K562 (cell line): ENCODE data around the gene ELF2. TPM values are rescaled to one million over a fixed set of nuclear protein-coding genes. Genes with fewer than 3 reads are reported as not detected.

Source experiments
- CEBPG ChIP-seq, 3 experiments: fragments of 200-800 bp in 1 of 3; sonication (Bioruptor generic) in 1 of 3; sonication (generic) in 1 of 3; formaldehyde crosslinking in 1 of 3; IDR thresholded peaks in 2 of 3; conservative IDR thresholded peaks in 1 of 3; 2 replicates each; pipeline versions ENCODE4 v1.6.1 to v1.8.0; 2016 to 2022; ENCODE audit warnings: missing compliant biosample characterization in 2 of 3, missing genetic modification characterization in 2 of 3, mild to moderate bottlenecking in 1 of 3, missing genetic modification reagents in 1 of 3
- GABPA ChIP-seq: fragments of 200-800 bp; sonication (Bioruptor generic); conservative IDR thresholded peaks from 2 replicates; pipeline ENCODE4 v1.6.1; 2016; ENCODE audit warnings: low read depth, missing genetic modification characterization, missing compliant biosample characterization
- GATAD2A ChIP-seq: fragments of 450-650 bp; IDR thresholded peaks from 2 replicates; pipeline ENCODE4 v1.6.1; 2017
- MAZ ChIP-seq, 2 experiments: fragments of 450-650 bp in 1 of 2; sonication (generic) in 1 of 2; formaldehyde crosslinking; IDR thresholded peaks in 1 of 2; conservative IDR thresholded peaks in 1 of 2; 2 replicates each; pipeline versions ENCODE4 v1.4.0 to v1.5.0; 2020; ENCODE audit warnings: mild to moderate bottlenecking in 1 of 2, missing genetic modification reagents in 1 of 2
- SAFB2 ChIP-seq: fragments of 200-400 bp; formaldehyde crosslinking; IDR thresholded peaks from 2 replicates; pipeline ENCODE4 v1.6.1; 2018; ENCODE audit warnings: borderline replicate concordance, low read length, low read depth, moderate library complexity; ENCODE audit not compliant: severe bottlenecking
- TAF1 ChIP-seq: IDR thresholded peaks from 2 replicates; pipeline ENCODE4 v1.6.1; 2011; ENCODE audit warnings: mild to moderate bottlenecking, low read length, moderate library complexity; ENCODE audit not compliant: insufficient read depth, control insufficient read depth, severe bottlenecking; ENCODE audit errors: extremely low read depth
- TAF7 ChIP-seq: fragments of 450-650 bp; IDR thresholded peaks from 2 replicates; pipeline ENCODE4 v1.6.1; 2016; ENCODE audit warnings: missing genetic modification characterization, missing compliant biosample characterization
- TCF7L2 ChIP-seq: fragments of 150-350 bp; IDR thresholded peaks from 2 replicates; pipeline ENCODE4 v1.6.1; 2016; ENCODE audit warnings: low read depth, mild to moderate bottlenecking, low read length, moderate library complexity
- ZNF217 ChIP-seq: sonication (generic); formaldehyde crosslinking; IDR thresholded peaks from 2 replicates; pipeline ENCODE4 v1.8.0; 2022; ENCODE audit warnings: mild to moderate bottlenecking, missing genetic modification reagents
- ZNF77 ChIP-seq: fragments of 250-450 bp; sonication (Bioruptor Pico); IDR thresholded peaks from 2 replicates; pipeline ENCODE4 v1.5.0; 2020
- polyA plus RNA-seq, 8 experiments: library from polyadenylated mRNA; depleted of rRNA in 4 of 8; stranded (reverse) in 5 of 8; unstranded in 3 of 8; fragments of >200 nt; fragmentation: Nextera tagmentation in 2 of 8; fragmentation: Illumina TruSeq in 1 of 8; extraction: Ambion mirVana in 2 of 8; extraction: Trizol in 1 of 8; gene quantifications; 2 replicates each; pipeline versions ENCODE4 v1.2.1 to v1.2.3, GENCODE V29; 2011 to 2014; ENCODE audit warnings: inconsistent platforms in 1 of 8, missing spikeins in 1 of 8
- total RNA-seq, 7 experiments: library from RNA; depleted of rRNA in 6 of 7; stranded (reverse); fragments of >200 nt in 6 of 7; fragmentation: Illumina TruSeq in 2 of 7; extraction: Trizol in 2 of 7; gene quantifications; 2 replicates each; pipeline versions ENCODE4 v1.2.1 to v1.2.3, GENCODE V29; 2011 to 2021; ENCODE audit warnings: low replicate concordance in 1 of 7
- TF ChIP-seq, protein P1 (sequence below): fragments of 250-450 bp; sonication (Bioruptor Pico); IDR thresholded peaks from 2 replicates; pipeline ENCODE4 v1.5.0; 2021; ENCODE audit warnings: mild to moderate bottlenecking, moderate library complexity
- TF ChIP-seq, protein P2 (sequence below): fragments of 250-450 bp; sonication (Bioruptor Pico); IDR thresholded peaks from 2 replicates; pipeline ENCODE4 v1.5.0; 2021; ENCODE audit warnings: mild to moderate bottlenecking, borderline replicate concordance
- TF ChIP-seq, protein P3 (sequence below): fragments of 250-450 bp; sonication (Bioruptor Pico); IDR thresholded peaks from 2 replicates; pipeline ENCODE4 v1.5.0; 2020; ENCODE audit warnings: mild to moderate bottlenecking
- TF ChIP-seq, protein P4 (sequence below): sonication (generic); formaldehyde crosslinking; IDR thresholded peaks from 2 replicates; pipeline ENCODE4 v1.8.0; 2022; ENCODE audit warnings: missing genetic modification reagents, mild to moderate bottlenecking, moderate library complexity, borderline replicate concordance
- TF ChIP-seq, protein P5 (sequence below): fragments of 450-650 bp; IDR thresholded peaks from 2 replicates; pipeline ENCODE4 v1.6.1; 2017; ENCODE audit warnings: mild to moderate bottlenecking, moderate library complexity
- TF ChIP-seq, protein P6 (sequence below): fragments of 250-450 bp; sonication (Bioruptor Pico); IDR thresholded peaks from 2 replicates; pipeline ENCODE4 v1.8.0; 2022; ENCODE audit warnings: inconsistent platforms, mild to moderate bottlenecking, moderate library complexity, borderline replicate concordance

The ELF2 gene
- total and polyA plus RNA-seq, 9 of the 15 experiments (the other 6 are each of a cell fraction or from before 2014, with no cell fraction given), result 9.4 to 58.7 (median 41.6) TPM

DNA sequence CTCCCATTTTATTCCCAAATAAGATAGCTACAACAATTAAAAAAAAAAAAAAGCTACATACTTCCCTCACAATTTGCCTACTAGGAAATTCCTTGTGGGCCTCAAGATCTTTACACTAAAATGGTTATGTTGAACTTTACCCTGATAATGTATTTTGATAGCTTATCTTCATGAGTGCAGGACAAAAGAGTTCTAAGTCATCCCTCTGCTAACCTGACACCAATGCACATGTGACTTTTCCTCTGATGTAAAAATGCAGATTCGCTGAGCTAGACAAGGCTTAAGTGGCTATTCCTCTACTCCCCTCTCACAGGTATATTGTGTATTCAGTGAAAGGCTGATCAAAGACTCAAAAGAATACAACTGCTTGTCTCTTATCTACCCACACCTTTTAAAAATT is 22.5 kb downstream of the ELF2 start (continued):
- TF ChIP-seq, protein P1, sequence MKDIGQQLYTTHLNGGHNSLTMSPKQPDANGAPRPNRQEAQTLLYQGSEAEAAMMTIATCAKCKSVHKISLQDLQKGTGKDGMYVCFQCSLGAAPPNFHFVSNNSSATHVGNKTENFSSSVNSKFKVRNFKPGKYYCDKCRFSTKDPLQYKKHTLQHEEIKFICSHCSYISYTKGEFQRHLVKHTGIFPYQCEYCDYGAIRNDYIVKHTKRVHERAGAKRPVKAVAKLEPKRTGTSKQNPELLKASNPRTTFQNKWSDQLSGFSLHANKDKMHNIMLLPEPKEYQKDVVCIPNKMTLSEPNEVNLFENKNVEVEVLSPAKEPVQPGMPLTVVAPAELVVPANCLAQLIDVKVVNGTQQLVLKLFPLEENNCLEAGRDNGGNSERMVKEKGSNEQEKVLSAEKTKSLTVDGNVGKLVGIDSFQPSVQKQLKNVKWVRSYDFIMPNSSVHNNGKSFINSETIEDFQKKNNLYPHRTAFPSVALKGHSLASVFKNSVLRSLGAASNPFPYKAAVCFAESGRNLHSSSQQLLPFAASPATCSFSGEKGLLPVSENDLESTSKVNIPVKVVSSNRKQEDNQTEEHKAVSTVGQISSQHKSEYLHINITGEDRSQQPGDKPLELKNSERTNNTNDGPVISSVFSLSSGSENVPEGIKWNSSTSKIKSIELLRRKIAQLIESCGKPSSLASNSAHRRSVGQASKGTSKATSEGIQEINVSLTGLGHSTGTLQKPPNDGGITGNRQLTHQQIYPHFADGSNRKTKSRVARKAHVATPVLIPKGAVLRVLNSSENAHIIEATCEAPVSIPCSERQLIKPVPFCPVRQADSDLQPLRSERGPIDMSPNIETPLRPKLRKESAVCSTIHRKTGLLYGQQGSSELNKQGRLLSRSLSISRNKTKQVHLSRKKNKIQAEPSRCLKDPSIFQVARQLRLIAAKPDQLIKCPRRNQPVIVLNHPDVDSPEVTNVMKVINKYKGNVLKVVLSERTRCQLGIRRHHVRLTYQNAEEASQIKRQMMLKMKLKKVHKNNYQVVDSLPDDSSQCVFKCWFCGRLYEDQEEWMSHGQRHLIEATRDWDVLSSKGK (CRISPR knock-in tag), result no peak
- no peak for TF ChIP-seq ZNF77 (CRISPR knock-in tag)
- TF ChIP-seq ZNF217, result no peak
- TF ChIP-seq GATAD2A, result no peak
- no peak for TF ChIP-seq TAF1
- TF ChIP-seq, protein P2, sequence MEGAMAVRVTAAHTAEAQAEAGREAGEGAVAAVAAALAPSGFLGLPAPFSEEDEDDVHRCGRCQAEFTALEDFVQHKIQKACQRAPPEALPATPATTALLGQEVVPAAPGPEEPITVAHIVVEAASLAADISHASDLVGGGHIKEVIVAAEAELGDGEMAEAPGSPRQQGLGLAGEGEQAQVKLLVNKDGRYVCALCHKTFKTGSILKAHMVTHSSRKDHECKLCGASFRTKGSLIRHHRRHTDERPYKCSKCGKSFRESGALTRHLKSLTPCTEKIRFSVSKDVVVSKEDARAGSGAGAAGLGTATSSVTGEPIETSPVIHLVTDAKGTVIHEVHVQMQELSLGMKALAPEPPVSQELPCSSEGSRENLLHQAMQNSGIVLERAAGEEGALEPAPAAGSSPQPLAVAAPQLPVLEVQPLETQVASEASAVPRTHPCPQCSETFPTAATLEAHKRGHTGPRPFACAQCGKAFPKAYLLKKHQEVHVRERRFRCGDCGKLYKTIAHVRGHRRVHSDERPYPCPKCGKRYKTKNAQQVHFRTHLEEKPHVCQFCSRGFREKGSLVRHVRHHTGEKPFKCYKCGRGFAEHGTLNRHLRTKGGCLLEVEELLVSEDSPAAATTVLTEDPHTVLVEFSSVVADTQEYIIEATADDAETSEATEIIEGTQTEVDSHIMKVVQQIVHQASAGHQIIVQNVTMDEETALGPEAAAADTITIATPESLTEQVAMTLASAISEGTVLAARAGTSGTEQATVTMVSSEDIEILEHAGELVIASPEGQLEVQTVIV (CRISPR knock-in tag), result no peak
- TF ChIP-seq GABPA, result no peak
- TF ChIP-seq, protein P3, sequence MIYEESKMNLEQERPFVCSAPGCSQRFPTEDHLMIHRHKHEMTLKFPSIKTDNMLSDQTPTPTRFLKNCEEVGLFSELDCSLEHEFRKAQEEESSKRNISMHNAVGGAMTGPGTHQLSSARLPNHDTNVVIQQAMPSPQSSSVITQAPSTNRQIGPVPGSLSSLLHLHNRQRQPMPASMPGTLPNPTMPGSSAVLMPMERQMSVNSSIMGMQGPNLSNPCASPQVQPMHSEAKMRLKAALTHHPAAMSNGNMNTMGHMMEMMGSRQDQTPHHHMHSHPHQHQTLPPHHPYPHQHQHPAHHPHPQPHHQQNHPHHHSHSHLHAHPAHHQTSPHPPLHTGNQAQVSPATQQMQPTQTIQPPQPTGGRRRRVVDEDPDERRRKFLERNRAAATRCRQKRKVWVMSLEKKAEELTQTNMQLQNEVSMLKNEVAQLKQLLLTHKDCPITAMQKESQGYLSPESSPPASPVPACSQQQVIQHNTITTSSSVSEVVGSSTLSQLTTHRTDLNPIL (CRISPR knock-in tag), result no peak
- no peak for TF ChIP-seq TCF7L2
- TF ChIP-seq TAF7, result no peak
- TF ChIP-seq, protein P4, sequence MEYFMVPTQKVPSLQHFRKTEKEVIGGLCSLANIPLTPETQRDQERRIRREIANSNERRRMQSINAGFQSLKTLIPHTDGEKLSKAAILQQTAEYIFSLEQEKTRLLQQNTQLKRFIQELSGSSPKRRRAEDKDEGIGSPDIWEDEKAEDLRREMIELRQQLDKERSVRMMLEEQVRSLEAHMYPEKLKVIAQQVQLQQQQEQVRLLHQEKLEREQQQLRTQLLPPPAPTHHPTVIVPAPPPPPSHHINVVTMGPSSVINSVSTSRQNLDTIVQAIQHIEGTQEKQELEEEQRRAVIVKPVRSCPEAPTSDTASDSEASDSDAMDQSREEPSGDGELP (CRISPR knock-in tag), result no peak
- no peak for TF ChIP-seq SAFB2
- TF ChIP-seq, protein P5, sequence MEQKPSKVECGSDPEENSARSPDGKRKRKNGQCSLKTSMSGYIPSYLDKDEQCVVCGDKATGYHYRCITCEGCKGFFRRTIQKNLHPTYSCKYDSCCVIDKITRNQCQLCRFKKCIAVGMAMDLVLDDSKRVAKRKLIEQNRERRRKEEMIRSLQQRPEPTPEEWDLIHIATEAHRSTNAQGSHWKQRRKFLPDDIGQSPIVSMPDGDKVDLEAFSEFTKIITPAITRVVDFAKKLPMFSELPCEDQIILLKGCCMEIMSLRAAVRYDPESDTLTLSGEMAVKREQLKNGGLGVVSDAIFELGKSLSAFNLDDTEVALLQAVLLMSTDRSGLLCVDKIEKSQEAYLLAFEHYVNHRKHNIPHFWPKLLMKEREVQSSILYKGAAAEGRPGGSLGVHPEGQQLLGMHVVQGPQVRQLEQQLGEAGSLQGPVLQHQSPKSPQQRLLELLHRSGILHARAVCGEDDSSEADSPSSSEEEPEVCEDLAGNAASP, result no peak
- no peak for TF ChIP-seq MAZ (CRISPR knock-in tag; conservative IDR thresholded peaks at IDR 0.05 in 1 of 2, IDR thresholded peaks at IDR 0.05 in 1 of 2)
- TF ChIP-seq, protein P6, sequence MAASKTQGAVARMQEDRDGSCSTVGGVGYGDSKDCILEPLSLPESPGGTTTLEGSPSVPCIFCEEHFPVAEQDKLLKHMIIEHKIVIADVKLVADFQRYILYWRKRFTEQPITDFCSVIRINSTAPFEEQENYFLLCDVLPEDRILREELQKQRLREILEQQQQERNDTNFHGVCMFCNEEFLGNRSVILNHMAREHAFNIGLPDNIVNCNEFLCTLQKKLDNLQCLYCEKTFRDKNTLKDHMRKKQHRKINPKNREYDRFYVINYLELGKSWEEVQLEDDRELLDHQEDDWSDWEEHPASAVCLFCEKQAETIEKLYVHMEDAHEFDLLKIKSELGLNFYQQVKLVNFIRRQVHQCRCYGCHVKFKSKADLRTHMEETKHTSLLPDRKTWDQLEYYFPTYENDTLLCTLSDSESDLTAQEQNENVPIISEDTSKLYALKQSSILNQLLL, result no peak
- TF ChIP-seq CEBPG (CRISPR knock-in tag; IDR thresholded peaks at IDR 0.05), result no peak
- no peak for TF ChIP-seq CEBPG (tag; conservative IDR thresholded peaks at IDR 0.05 in 1 of 2, IDR thresholded peaks at IDR 0.05 in 1 of 2)
